Spleen (tissue), 7 donors: ENCODE measurements around the gene OR52E4.

Experiments
- CTCF ChIP-seq, 11 experiments: fragments of 200-600 bp in 7 of 11; fragments of 450-650 bp in 4 of 11; sonication (generic) in 4 of 11; IDR thresholded peaks in 8 of 11; conservative IDR thresholded peaks in 3 of 11; 1 replicate in 7 of 11; 2 replicates in 4 of 11; pipeline versions ENCODE4 v1.4.0 to v1.8.0; 2016 to 2021; ENCODE audit warnings: antibody characterized with exemption in 11 of 11, inconsistent platforms in 4 of 11, mild to moderate bottlenecking in 1 of 11
- POLR2A ChIP-seq, 3 donors: fragments of 450-650 bp; IDR thresholded peaks; one replicate each; pipeline ENCODE4 v1.5.1; 2017; ENCODE audit warnings: antibody characterized with exemption in 3 of 3, mild to moderate bottlenecking in 1 of 3
- donor health status: DM: no; HTN: no; CAD: no; lungs with moderate emphysema.
- donor health status: DM: no; HTN: no; CAD: no.
- donor health status: DM: no; HTN: no; CAD: no.

DNA sequence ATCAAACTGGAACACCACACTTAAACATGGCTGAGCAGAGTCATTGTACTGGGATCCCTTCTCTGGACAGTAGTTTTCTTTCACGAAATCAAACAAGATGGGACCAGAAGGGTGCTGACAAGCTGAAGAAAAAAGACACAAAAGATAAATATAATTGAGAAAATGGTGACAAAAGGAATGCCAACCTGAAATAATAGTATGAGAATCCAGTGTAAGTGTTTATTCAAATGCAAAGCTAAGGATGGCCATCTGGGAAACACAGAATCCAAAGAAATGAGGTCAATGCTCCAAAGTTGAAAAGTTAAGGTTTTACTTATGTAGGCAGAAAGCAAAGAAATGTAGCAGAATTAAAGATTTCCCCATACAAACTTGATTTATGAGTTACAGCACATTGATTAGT is 7.2 kb downstream of the OR52E4 start:
- TF ChIP-seq CTCF (IDR thresholded peaks at IDR 0.05 in 8 of 11, conservative IDR thresholded peaks at IDR 0.05 in 3 of 11) = no peak
- TF ChIP-seq POLR2A (IDR thresholded peaks at IDR 0.05) = no peak
